A549 (cell line): ENCODE measurements around the gene SLC25A10. TPM values are rescaled to one million over a fixed set of nuclear protein-coding genes. Genes with fewer than 3 reads are reported as not detected.
A peak's percentile ranks its signal among the peaks of the same experiment; 100 is the strongest.

ENCODE experiments used
- ATAC-seq, 2 experiments: fragments of 200-7000 bp in 1 of 2; fragments of >200 bp in 1 of 2; cut with Nextera tagmentation in 1 of 2; cut with Tn5 transposase in 1 of 2; 3 replicates each; pipeline versions ENCODE4 v1.8.0 to v1.9.1; 2018 to 2020; ENCODE audit warnings: mild to moderate bottlenecking in 1 of 2, moderate library complexity in 1 of 2
- CTCF ChIA-PET: fragments of 300-600 bp; sonication (Branson Sonifier 250); formaldehyde crosslinking; extraction: SDS; loops from one replicate; lab custom pipeline; 2021; ENCODE audit warnings: antibody characterized with exemption, inconsistent platforms; lab: Yijun Ruan, JAX
- POLR2A ChIA-PET: fragments of 350-600 bp; formaldehyde crosslinking; extraction: SDS; loops from one replicate; lab custom pipeline; 2021; ENCODE audit warnings: antibody characterized with exemption, inconsistent platforms; lab: Yijun Ruan, JAX
- DNase-seq, 2 experiments: peaks; one replicate each; pipeline versions ENCODE4 v3.0.0 to v3.0.0-alpha.2; 2011 to 2016; ENCODE audit warnings: low read depth in 1 of 2, low spot score in 1 of 2
- FAIRE-seq: peaks from 2 replicates; lab custom pipeline; 2011; peaks lifted over from hg19 to GRCh38; lab: Jason Lieb, UNC
- H3K27ac ChIP-seq, 2 experiments: fragments of >200 bp; sonication (Bioruptor Twin); formaldehyde crosslinking; 3 replicates each; pipeline ENCODE4 v1.5.1; 2016 to 2017
- H3K4me1 ChIP-seq: fragments of >200 bp; sonication (Bioruptor Twin); formaldehyde crosslinking; 3 replicates; pipeline ENCODE4 v1.6.1; 2016
- H3K4me2 ChIP-seq: fragments of >200 bp; sonication (Bioruptor Twin); formaldehyde crosslinking; 3 replicates; pipeline ENCODE4 v1.6.1; 2016
- H3K4me3 ChIP-seq: fragments of >200 bp; sonication (Bioruptor Twin); formaldehyde crosslinking; 3 replicates; pipeline ENCODE4 v1.5.1; 2016
- H3K9me3 ChIP-seq: fragments of >200 bp; sonication (Bioruptor Twin); formaldehyde crosslinking; 3 replicates; pipeline ENCODE4 v1.6.1; 2016
- BHLHE40 ChIP-seq: IDR thresholded peaks from 2 replicates; pipeline ENCODE4 v1.6.1; 2012; ENCODE audit warnings: low read depth, low read length, inconsistent platforms
- CBX2 ChIP-seq: fragments of 200-600 bp; sonication (generic); IDR thresholded peaks from 2 replicates; pipeline ENCODE4 v1.6.1; 2016; ENCODE audit warnings: low read depth, mild to moderate bottlenecking, borderline replicate concordance
- CBX8 ChIP-seq: fragments of 200-600 bp; sonication (generic); IDR thresholded peaks from 2 replicates; pipeline ENCODE4 v1.6.1; 2016
- EP300 ChIP-seq, 2 experiments: fragments of >200 bp; sonication (Bioruptor Twin); formaldehyde crosslinking; IDR thresholded peaks; 2 replicates in 1 of 2; 3 replicates in 1 of 2; pipeline ENCODE4 v1.6.1; 2016 to 2017
- ESRRA ChIP-seq: fragments of 150-350 bp; IDR thresholded peaks from 2 replicates; pipeline ENCODE4 v1.6.1; 2014; ENCODE audit warnings: mild to moderate bottlenecking, low read length, borderline replicate concordance
- HDAC2 ChIP-seq: fragments of 200-600 bp; sonication (generic); IDR thresholded peaks from 2 replicates; pipeline ENCODE4 v1.6.1; 2016
- HOXB13 ChIP-seq: fragments of 250-450 bp; sonication (Bioruptor Pico); IDR thresholded peaks from 2 replicates; pipeline ENCODE4 v1.5.0; 2020; ENCODE audit warnings: low read depth, mild to moderate bottlenecking, moderate library complexity
- HOXB5 ChIP-seq: fragments of 250-450 bp; sonication (Bioruptor Pico); IDR thresholded peaks from 2 replicates; pipeline ENCODE4 v1.5.0; 2020; ENCODE audit warnings: mild to moderate bottlenecking, moderate library complexity
- JUN ChIP-seq, 2 experiments: fragments of >200 bp; sonication (Bioruptor Twin); formaldehyde crosslinking; IDR thresholded peaks; 2 replicates in 1 of 2; 3 replicates in 1 of 2; pipeline ENCODE4 v1.6.1; 2016 to 2017
- NFE2L2 ChIP-seq: fragments of 150-350 bp; conservative IDR thresholded peaks from 2 replicates; pipeline ENCODE4 v1.6.1; 2014; ENCODE audit warnings: low read length
- NR3C1 ChIP-seq: fragments of >200 bp; sonication (Bioruptor Twin); formaldehyde crosslinking; IDR thresholded peaks from 3 replicates; pipeline ENCODE4 v1.6.1; 2017
- RARB ChIP-seq: fragments of 250-450 bp; sonication (Bioruptor Pico); IDR thresholded peaks from 2 replicates; pipeline ENCODE4 v1.8.0; 2021; ENCODE audit warnings: mild to moderate bottlenecking, moderate library complexity
- RCOR1 ChIP-seq: fragments of 150-350 bp; IDR thresholded peaks from 2 replicates; pipeline ENCODE4 v1.6.1; 2014; ENCODE audit warnings: antibody characterized with exemption, low read length, low read depth
- RNF2 ChIP-seq: fragments of 200-600 bp; sonication (generic); IDR thresholded peaks from 2 replicates; pipeline ENCODE4 v1.6.1; 2016; ENCODE audit warnings: low read depth, mild to moderate bottlenecking, antibody characterized with exemption, moderate library complexity, borderline replicate concordance
- SMC3 ChIP-seq: fragments of >200 bp; sonication (Bioruptor Twin); formaldehyde crosslinking; IDR thresholded peaks from 3 replicates; pipeline ENCODE4 v1.6.1; 2018; ENCODE audit warnings: inconsistent platforms
- TP53 ChIP-seq: fragments of 250-450 bp; sonication (Bioruptor Pico); IDR thresholded peaks from 2 replicates; pipeline ENCODE4 v1.5.0; 2021; ENCODE audit warnings: mild to moderate bottlenecking, moderate library complexity
- ZNF302 ChIP-seq: fragments of 250-450 bp; sonication (Bioruptor Pico); IDR thresholded peaks from 2 replicates; pipeline ENCODE4 v1.9.0; 2021; ENCODE audit warnings: inconsistent platforms, mild to moderate bottlenecking, moderate library complexity
- ZSCAN20 ChIP-seq: fragments of 250-450 bp; sonication (Bioruptor Pico); IDR thresholded peaks from 2 replicates; pipeline ENCODE4 v1.8.0; 2022; ENCODE audit warnings: mild to moderate bottlenecking, moderate library complexity
- WGBS: methylation state at CpG from one replicate; pipeline ENCODE4 v1.1.6; 2017; ENCODE audit errors: missing lambda C conversion rate; 5-methylcytosine and 5-hydroxymethylcytosine counted together
- polyA plus RNA-seq, 4 experiments: library from polyadenylated mRNA; depleted of rRNA in 3 of 4; stranded (reverse); fragments of >200 nt; fragmentation: RNase III in 1 of 4; extraction: RNeasy Plus Mini Kit Qiagen cat#74134 plus additional on column Dnase treatment in 1 of 4; gene quantifications; 2 replicates in 3 of 4; 3 replicates in 1 of 4; pipeline ENCODE4 v1.2.3, GENCODE V29; 2011 to 2017
- TF ChIP-seq, protein P1 (sequence below): fragments of >200 bp; sonication (Bioruptor Twin); formaldehyde crosslinking; IDR thresholded peaks from 2 replicates; pipeline ENCODE4 v1.6.1; 2016
- TF ChIP-seq, protein P2 (sequence below): fragments of 200-600 bp; sonication (generic); IDR thresholded peaks from 2 replicates; pipeline ENCODE4 v1.6.1; 2016; ENCODE audit warnings: antibody characterized with exemption, mild to moderate bottlenecking, moderate library complexity
- TF ChIP-seq, protein P3 (sequence below): fragments of 150-350 bp; IDR thresholded peaks from 2 replicates; pipeline ENCODE4 v1.6.1; 2014; ENCODE audit warnings: low read depth, mild to moderate bottlenecking, low read length
- TF ChIP-seq, protein P4 (sequence below): fragments of >200 bp; sonication (Bioruptor Twin); formaldehyde crosslinking; IDR thresholded peaks from 3 replicates; pipeline ENCODE4 v1.5.1; 2016
- TF ChIP-seq, protein P5 (sequence below): IDR thresholded peaks from 2 replicates; pipeline ENCODE4 v1.6.1; 2012
- TF ChIP-seq, protein P6 (sequence below): fragments of 250-450 bp; sonication (Bioruptor Pico); IDR thresholded peaks from 2 replicates; pipeline ENCODE4 v1.5.0; 2021; ENCODE audit warnings: mild to moderate bottlenecking, moderate library complexity, borderline replicate concordance

Gene SLC25A10
- polyA plus RNA-seq, 2 of the 4 experiments (the other 2 are of a cell fraction): 20.0 to 47.0 TPM

DNA sequence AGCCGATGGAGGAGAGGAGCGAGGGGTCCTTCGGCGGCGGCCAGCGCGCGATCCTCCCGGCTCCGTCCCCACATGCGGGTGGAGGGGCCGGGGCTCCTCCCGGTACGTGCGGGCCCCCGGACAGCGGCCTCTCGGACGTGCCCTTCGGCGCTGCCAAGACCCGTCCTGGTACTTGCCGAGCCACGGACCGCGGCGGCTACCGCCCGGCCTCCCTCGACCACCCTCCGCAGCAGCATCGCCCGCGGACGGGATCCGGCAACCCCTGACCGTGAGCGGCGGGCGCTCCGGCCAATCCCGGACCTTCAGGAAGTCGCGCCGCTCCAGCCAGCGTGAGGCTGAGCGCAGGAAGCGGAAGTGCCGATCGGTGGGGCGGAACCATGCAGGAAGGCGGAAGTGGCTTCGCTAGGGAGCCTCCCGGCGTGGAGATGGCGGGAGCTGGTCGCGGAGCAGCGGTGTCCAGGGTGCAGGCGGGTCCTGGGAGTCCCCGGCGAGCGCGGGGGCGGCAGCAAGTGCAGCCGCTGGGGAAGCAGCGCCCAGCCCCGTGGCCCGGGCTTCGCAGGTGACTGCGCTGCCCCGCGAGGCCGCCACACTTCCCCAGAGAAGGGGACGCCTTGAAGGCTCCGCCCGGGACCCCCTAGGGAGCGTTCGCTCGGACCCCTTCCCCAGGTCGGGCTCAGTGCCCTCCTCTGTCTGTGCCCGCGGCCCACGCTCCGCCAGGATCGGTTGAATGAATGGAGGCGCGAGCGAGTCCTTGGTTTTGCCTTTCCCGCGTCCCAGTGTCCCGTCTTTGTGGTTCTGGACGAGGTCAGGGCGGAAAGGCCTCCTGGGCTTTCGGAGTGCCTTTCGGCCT, 45.5 kb upstream of the SLC25A10 start, which contains the start of the genes CCDC137 and OXLD1 (continued):
- TF ChIP-seq SMC3 (no peak), TP53 (CRISPR knock-in tag) (peak; percentile 35; the same call in 1 of the 2 replicates), ZSCAN20 (no peak), ZNF302 (no peak)
- TF ChIP-seq, protein P1, sequence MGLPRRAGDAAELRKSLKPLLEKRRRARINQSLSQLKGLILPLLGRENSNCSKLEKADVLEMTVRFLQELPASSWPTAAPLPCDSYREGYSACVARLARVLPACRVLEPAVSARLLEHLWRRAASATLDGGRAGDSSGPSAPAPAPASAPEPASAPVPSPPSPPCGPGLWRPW: no peak

DNA sequence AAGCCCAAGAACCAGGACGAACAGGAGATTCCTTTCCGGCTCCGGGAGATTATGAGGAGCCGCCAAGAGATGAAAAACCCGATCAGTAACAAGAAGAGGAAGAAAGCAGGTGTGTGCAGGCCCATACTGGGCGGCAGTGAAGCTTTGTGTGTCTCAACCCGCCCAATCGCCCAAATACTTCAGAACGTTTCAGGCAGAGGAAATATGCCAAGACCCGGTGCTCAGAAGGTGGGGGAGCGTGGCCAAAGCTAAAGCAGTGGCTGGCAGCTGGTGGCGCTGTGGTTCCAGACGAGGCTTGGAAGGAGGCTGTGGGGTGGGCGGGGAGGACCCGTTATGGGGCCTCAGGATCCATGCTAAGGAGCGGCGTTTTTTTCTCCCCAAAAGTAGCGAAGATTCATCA, 44.3 kb upstream of the SLC25A10 start:
- peak overlapping the region in 1 of 2 experiments; percentile 97; a peak in 2 of 6 replicates for H3K27ac ChIP-seq
- peaks cover 22% of the 10 kb centered on the region for H3K4me1 ChIP-seq
- peak overlapping the region; percentile 99 for H3K4me3 ChIP-seq
- WGBS: 87% methylated on average over 18 of the region's 18 CpGs
- CTCF ChIA-PET: interaction anchor here (0.6 to 1.6 kb wide), 3 partner anchors 34 to 430 kb away, joined by 3 to 7 read pairs (median 3); no protein-coding TSS in a partner anchor
- H3K4me2 ChIP-seq: peak overlapping the region; percentile 90
- no peaks in the 10 kb centered on the region for H3K9me3 ChIP-seq
- DNase-seq: no peak
- POLR2A ChIA-PET: interaction anchor here (0.5 to 1.6 kb wide), 2 partner anchors 16 to 32 kb away, joined by 3 to 11 read pairs; partner anchors contain the start of genes ARL16 and HGS
- no peak for ATAC-seq
- no peak for FAIRE-seq
- no peak for TF ChIP-seq HOXB13 (CRISPR knock-in tag)
- TF ChIP-seq, protein P2, sequence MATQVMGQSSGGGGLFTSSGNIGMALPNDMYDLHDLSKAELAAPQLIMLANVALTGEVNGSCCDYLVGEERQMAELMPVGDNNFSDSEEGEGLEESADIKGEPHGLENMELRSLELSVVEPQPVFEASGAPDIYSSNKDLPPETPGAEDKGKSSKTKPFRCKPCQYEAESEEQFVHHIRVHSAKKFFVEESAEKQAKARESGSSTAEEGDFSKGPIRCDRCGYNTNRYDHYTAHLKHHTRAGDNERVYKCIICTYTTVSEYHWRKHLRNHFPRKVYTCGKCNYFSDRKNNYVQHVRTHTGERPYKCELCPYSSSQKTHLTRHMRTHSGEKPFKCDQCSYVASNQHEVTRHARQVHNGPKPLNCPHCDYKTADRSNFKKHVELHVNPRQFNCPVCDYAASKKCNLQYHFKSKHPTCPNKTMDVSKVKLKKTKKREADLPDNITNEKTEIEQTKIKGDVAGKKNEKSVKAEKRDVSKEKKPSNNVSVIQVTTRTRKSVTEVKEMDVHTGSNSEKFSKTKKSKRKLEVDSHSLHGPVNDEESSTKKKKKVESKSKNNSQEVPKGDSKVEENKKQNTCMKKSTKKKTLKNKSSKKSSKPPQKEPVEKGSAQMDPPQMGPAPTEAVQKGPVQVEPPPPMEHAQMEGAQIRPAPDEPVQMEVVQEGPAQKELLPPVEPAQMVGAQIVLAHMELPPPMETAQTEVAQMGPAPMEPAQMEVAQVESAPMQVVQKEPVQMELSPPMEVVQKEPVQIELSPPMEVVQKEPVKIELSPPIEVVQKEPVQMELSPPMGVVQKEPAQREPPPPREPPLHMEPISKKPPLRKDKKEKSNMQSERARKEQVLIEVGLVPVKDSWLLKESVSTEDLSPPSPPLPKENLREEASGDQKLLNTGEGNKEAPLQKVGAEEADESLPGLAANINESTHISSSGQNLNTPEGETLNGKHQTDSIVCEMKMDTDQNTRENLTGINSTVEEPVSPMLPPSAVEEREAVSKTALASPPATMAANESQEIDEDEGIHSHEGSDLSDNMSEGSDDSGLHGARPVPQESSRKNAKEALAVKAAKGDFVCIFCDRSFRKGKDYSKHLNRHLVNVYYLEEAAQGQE: no peak
- 0 out of 5 replicates have a peak, but pooled peaks of 1 of the 2 experiments have one; percentile 16 for TF ChIP-seq JUN (IDR thresholded peaks at IDR 0.05)
- no peak for TF ChIP-seq ESRRA
- no peak for TF ChIP-seq RCOR1
- no peak for TF ChIP-seq CBX2

DNA sequence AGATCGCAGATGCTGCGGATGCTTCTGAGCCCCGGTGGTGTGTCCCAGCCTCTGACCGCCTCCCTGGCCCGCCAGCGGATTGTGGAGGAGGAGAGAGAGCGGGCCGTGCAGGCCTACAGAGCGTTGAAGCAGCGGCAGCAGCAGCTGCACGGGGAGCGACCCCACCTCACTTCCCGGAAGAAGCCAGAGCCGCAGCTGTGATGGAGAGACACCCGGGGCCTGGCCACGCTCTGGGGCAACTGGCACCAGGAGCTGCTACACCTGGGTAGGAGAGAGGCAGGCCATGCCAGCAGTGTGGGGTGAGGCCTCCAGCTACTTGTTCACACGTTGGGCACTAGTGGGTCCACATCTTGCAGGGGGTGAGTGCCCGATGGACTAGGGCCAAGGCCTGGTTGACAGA, 39.6 kb upstream of the SLC25A10 start:
- no peak for DNase-seq
- no peak overlapping the region for H3K4me2 ChIP-seq
- TF ChIP-seq NR3C1 (no peak), TP53 (CRISPR knock-in tag) (no peak), RNF2 (no peak), EP300 (IDR thresholded peaks at IDR 0.05) (no peak), ZSCAN20 (no peak), RARB (no peak), HDAC2 (no peak), HOXB5 (no peak), BHLHE40 (no peak), NFE2L2 (no peak), CBX8 (no peak)
- TF ChIP-seq, protein P3, sequence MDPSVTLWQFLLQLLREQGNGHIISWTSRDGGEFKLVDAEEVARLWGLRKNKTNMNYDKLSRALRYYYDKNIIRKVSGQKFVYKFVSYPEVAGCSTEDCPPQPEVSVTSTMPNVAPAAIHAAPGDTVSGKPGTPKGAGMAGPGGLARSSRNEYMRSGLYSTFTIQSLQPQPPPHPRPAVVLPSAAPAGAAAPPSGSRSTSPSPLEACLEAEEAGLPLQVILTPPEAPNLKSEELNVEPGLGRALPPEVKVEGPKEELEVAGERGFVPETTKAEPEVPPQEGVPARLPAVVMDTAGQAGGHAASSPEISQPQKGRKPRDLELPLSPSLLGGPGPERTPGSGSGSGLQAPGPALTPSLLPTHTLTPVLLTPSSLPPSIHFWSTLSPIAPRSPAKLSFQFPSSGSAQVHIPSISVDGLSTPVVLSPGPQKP: no peak
- TF ChIP-seq, protein P4, sequence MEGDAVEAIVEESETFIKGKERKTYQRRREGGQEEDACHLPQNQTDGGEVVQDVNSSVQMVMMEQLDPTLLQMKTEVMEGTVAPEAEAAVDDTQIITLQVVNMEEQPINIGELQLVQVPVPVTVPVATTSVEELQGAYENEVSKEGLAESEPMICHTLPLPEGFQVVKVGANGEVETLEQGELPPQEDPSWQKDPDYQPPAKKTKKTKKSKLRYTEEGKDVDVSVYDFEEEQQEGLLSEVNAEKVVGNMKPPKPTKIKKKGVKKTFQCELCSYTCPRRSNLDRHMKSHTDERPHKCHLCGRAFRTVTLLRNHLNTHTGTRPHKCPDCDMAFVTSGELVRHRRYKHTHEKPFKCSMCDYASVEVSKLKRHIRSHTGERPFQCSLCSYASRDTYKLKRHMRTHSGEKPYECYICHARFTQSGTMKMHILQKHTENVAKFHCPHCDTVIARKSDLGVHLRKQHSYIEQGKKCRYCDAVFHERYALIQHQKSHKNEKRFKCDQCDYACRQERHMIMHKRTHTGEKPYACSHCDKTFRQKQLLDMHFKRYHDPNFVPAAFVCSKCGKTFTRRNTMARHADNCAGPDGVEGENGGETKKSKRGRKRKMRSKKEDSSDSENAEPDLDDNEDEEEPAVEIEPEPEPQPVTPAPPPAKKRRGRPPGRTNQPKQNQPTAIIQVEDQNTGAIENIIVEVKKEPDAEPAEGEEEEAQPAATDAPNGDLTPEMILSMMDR: no peak
- TF ChIP-seq, protein P5, sequence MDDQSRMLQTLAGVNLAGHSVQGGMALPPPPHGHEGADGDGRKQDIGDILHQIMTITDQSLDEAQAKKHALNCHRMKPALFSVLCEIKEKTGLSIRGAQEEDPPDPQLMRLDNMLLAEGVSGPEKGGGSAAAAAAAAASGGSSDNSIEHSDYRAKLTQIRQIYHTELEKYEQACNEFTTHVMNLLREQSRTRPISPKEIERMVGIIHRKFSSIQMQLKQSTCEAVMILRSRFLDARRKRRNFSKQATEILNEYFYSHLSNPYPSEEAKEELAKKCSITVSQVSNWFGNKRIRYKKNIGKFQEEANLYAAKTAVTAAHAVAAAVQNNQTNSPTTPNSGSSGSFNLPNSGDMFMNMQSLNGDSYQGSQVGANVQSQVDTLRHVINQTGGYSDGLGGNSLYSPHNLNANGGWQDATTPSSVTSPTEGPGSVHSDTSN: no peak
- TF ChIP-seq, protein P6, sequence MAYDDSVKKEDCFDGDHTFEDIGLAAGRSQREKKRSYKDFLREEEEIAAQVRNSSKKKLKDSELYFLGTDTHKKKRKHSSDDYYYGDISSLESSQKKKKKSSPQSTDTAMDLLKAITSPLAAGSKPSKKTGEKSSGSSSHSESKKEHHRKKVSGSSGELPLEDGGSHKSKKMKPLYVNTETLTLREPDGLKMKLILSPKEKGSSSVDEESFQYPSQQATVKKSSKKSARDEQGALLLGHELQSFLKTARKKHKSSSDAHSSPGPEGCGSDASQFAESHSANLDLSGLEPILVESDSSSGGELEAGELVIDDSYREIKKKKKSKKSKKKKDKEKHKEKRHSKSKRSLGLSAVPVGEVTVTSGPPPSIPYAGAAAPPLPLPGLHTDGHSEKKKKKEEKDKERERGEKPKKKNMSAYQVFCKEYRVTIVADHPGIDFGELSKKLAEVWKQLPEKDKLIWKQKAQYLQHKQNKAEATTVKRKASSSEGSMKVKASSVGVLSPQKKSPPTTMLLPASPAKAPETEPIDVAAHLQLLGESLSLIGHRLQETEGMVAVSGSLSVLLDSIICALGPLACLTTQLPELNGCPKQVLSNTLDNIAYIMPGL (CRISPR knock-in tag): no peak
- TF ChIP-seq, all 56 proteins: peak for 0
- WGBS: 93% methylated on average over 15 of the region's 18 CpGs
- H3K9me3 ChIP-seq: no peaks in the 10 kb centered on the region
- no peak overlapping the region for H3K27ac ChIP-seq
- POLR2A ChIA-PET: no interaction called here
- H3K4me3 ChIP-seq: no peak overlapping the region
- ATAC-seq (no peak), FAIRE-seq (no peak)
- peaks cover 12% of the 10 kb centered on the region for H3K4me1 ChIP-seq
- CTCF ChIA-PET: interaction anchor here (1.1 to 1.7 kb wide), 4 partner anchors 9 to 29 kb away, joined by 3 to 8 read pairs (median 6); no protein-coding TSS in a partner anchor
